GM18517 (cell line): ENCODE measurements around the gene PSIP1.
"Not testable (repeated sequence)": the region's sequence is repeated elsewhere in the genome, so short reads cannot be mapped to it uniquely, and the experiment has no call there.

Experiments
- ATAC-seq: cut with Tn5 transposase; IDR thresholded peaks from one replicate; pipeline ENCODE4 v1.9.1; 2021; ENCODE audit warnings: mild to moderate bottlenecking, moderate library complexity; ENCODE audit not compliant: unreplicated experiment

PSIP1 gene

DNA sequence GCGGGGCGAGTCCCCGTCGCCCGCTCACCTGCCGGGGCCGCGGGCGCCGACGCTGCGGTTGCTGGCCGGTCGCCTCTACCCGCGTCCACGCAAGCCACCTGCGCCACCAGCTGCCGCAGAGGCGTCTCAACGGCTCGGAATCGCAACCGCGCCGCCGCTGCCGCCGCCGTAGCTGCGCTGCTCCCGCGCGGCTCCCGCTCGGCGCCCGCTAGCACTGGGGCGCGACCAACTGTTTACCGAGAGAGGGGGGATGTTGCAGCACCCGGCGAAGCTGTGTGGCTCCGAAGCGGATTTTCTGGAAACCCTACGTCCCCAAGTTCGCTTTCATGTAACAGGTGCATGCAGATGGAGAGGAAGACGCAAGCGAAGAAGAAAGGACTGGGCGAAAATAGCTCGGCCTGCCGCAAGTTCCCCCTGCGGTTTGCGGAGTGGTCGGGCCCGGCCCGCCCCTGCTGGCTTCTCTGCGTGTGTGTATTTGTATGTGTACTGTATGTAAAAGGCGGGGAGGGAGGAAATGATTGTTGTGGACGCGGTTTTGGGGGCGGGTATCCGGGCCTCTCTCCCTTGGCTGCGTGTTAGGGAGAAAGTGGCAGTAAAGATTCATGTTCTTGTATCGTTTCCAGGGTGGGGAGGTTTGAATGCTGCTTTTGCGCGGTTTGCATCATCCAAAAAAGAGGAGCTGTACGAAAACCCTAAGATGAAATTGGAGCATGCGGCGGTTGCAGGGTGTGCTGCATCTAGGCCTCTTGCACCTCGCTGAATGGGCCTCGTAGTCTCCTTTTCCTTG, at the start of gene PSIP1:
TSS of gene PSIP1 (minus strand) at position 182 of the 787 bp plus-strand sequence. CDS start 782 bp downstream, outside the sequence.
- ATAC-seq: peak; percentile 81

DNA sequence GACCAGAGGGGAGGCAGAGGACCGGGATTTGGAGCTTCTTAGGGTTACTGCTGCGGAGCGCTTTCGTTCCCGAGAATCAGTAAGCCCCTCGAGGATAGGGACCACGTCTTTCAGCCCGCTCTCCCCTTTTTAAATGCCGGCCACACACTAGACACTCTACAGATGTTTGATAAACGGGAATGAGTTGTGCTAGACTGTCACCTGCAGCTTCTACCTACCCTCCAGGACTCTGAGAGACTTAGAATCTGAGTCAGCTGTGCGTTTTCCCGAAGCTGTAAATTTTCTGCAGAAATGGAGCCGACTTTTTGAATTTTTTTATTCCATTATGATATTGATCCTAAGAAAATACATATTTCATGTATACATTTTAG, 42.7 kb upstream of the PSIP1 start:
- peak; percentile 27 for ATAC-seq

DNA sequence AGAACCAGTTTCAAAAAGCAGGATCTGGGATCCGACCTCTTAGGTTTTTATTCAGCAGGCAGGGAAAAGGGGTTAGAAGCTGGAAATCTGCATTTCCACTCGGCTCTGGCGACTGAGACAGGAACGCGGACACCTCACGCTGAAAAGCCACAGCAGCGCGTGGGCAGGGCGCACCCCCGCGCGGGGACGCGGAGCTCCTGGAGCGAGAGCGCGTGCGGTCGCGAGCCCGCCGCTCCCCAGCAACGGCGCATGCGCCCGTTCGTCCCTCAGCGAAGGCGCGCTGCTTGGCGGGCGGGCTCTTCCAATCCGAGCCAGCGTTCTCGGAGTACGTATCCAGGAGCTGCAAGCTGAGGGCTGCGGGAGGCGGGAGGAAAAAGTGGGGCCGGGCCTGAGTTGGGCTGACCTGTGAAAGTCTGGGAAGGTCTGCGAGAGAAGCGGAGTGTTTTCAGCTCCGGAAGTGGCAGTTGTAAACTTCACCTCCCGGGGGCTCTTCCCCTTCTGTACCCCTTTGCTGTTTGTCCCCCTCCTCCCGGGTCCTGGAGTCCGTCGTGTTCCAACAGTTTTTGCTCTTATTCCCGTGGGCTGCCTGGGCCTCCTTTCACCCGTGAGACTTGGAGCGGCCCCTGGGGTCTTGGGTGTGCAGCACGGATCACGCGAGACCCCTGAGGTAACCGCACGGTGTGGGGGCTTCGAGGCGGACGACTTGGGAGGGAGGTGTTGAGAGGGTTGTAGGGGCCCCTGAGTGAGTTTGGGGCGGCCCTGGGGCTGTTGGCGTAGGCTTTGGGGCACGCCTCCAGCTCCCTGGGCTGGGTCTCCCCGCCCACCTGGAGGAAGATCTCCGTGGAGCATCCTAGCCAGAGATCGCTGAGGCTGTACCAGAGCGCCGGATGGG, 42.1 kb upstream of the PSIP1 start, which contains the start of gene CCDC171:
TSS of gene CCDC171 (plus strand) at position 408 of the 892 bp plus-strand sequence. CDS start 11,046 bp downstream, outside the sequence.
- peak; percentile 65 for ATAC-seq

DNA sequence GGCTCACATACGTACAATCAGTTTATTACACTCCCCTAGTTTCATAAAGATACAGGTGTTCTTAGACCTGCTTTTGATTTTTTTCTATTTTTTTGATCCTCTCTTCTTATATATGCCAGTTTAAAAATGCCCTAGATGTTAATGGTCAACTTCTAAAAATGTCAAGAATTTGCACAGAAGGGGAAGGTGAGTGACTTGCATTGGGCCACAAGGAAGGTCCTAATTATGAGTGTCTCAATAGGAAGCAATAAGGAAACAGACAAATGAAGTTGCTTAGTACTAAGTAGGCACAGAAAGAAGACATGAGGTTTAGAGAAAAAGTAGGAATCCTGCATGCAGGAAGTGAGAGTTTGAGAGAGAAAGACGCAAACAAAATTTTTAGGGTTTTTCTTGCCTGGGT, 38.8 kb upstream of the PSIP1 start:
- ATAC-seq: no peak

DNA sequence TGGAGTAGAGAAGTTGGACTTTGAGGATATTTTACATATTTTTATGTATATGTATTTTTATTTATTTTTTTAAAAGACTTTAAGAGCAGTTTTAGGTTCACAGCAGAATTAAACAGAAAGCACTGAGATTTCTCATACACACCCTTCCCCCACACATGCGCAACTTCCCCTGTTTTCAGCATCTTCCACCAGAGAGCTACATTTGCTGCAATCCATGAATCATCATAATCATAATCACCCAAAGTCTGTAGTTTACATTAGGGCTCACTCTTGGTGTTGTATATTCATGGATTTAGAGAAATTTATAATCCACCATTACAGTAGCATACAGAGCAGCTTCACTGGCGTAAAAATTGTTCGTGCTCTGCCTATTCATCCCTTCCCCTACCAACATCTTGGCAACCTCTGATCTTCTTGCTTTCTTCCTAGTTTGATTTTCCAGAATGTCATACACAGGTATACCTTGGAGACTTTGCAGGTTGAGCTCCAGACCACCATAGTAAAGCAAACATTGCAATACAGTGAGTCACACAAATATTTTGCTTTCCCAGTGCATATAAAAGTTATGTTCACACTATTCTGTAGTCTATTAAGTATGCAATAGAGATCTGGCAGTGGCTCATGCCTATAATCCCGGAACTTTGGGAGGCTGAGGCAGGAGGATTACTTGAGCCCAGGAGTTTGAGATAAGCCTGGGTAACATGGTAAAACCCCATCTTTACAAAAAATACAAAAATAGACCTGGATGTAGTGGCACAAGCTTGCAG, 32.5 kb upstream of the PSIP1 start:
- no peak for ATAC-seq

DNA sequence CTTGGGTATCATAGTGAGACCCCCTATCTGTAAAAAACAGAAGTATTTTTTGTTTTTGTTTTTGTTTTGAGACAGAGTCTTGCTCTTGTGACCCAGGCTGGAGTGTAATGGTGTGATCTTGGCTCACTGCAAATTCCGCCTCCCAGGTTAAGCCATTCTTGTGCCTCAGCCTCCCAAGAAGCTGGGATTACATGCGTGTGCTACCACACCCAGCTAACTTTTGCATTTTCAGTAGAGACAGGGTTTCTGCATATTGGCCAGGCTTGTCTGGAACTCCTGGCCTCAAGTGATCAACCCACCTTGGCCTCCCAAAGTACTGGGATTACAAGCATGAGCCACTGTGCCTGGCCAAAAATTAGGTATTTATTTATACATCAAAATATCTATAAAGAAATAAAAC, 31.9 kb upstream of the PSIP1 start:
- ATAC-seq: no peak

DNA sequence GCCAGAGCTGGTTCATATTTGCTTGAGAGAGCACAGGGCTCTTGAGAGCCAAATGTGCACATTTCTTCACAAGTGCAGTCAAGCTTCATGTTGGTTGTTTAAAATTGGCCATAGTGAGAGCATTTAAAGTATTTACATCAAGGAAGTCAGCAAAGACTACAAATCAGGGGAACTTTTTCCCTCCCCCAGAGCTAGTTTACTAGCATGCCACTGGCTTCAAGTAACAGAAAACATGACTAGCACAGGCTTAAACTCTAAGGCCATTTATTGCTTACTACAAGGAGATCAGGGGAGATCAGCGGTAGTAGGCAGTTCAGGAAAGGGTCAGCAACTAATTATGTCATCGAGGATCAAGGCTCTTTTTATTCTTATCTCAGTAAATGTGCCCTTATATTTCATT, 31.1 kb upstream of the PSIP1 start:
- ATAC-seq: no peak

DNA sequence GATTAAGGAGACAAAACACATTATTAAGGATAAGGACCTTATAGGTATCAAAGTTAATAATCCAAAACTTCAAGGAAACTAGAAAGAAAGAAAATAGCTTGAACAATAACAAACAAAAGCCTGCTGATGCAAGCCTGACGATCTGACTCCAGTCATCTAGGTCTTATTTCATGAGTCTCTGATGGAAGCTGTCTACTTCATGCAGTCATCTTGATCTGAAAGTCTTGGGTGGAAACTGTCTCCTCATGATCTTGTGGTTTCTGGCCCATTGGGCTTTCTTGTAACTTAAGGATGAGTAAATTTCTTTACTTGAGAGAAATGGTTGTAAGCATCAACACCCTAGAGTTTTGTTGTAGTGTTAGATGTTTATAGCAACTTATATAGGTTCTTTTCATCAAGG, 20.6 kb upstream of the PSIP1 start:
- ATAC-seq: no peak

DNA sequence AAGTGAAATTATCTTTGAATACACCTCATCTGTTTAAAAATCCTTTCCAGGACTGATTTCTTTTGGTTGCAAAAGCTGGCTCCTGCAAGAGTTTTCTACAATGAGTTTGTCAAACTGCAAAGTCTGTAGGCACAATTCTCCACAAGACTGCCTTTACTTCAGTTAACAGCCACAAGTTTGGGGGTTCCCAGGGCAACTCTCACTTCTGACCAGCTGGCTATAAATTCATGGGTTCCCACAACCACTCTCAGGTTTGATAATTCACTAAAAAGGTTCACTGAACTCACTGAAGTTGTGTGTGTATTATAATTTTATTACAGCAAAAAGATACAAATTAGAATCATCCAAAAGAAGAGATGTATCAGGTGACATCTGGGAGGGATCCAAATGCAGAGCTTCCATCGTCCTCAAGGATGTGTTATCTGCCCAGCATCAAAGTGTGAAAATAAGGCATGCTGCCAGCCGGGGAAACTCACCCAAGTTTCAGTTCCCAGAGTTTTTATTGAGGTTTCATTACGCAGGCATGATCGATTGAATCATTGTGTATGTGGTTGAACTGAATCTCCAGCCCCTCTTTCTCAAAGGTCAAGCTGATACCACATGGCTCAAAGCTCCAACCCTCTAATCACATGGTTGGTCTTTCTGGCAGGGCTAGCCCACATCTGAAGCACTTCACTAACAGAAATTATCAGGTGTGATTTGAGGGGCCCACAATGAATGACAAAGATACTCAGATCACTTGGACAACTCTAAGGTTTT, 19.0 kb upstream of the PSIP1 start:
- peak; percentile 88 for ATAC-seq

DNA sequence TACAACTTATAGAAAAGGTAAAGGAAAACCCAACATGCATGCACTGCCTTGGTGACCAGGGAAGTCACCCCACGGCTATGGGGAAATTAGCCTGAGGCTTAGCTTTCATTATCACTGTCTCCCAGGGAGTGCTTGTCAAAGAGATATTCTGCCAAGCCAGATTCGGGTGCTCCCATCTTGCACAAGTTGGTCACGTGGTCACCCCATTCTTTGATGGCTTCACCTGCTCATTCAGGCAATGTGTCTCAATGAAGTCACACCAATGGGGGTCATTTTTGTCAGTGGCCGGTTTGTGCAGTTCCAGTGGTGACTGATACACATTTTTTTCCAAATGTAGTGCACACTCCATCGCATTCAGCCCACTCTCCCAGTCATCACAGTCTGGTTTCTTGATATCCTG, 16.3 kb upstream of the PSIP1 start:
- not testable (repeated sequence) for ATAC-seq

DNA sequence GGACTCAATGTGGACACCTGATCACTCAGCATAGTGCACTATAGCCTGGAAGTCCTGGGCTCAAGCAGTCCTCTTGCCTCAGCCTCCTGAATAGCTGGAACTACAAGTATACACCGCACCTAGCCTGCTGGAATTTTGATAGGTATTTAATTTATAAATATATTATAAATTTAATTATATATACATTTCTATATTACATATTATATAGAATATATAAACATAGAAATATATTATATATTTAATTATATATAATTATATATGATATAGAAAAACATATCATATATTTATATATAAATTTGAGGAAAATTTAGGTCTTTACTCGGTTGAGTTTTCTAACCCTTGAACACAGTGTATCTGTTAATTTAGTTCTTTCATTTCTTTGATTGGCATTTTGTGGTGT, 15.2 kb upstream of the PSIP1 start:
- ATAC-seq: no peak

DNA sequence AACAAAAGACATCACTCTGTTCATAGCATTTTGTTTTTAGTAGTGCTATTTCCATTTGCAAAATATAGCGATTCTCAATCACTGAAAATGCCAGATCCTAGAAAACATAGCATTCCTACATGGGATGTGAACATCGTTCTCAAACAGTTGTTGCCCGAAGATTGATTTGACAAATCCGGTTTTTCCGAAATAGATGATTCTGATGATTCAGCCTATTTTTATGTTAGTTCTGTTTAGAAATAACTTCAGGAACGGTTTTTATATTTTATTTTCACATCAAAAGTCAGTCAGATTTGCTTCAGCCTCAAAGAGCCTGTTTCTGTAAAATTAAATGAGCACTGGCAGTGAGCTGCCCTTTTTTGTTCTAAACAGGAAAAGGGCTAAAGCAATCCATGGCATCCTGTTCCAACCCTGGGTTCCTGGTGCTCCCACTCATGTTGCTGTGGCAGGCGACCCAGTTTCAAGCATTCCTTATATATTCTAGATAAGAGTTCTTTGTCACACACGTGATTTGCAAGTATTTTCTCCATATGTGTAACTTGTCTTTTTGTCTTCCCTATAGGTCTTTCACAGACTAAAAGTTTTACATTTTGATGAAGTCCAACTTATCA, 14.2 kb upstream of the PSIP1 start:
- ATAC-seq: no peak

DNA sequence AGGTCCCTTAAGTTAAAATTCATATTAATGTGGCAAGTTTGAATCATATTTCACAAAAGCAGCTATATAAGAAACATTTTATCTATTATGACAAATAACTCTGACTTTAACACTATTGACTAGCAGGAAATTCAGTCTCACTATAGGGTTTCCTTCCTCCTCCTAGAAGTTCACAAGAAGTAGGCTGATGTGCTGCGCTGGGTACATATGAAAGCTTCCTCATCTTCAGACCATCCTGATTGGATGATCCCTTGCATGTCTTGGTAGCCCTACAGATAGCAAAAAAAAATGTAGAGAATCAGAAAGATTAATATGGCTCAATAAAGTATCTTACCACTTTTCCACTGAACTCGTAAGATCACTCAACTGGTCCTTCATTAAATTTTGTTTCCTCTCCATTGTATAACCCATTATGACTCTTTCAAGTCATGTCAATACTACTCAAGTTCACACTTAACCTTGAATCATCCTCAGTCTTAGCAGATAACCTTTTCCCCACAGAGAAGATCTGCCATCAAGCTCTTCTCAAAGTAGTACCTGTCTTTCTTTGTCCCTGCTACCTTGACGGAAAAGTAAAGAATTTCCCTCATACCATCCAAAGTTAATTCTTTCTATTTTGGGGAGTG, 11.5 kb upstream of the PSIP1 start:
- no peak for ATAC-seq

DNA sequence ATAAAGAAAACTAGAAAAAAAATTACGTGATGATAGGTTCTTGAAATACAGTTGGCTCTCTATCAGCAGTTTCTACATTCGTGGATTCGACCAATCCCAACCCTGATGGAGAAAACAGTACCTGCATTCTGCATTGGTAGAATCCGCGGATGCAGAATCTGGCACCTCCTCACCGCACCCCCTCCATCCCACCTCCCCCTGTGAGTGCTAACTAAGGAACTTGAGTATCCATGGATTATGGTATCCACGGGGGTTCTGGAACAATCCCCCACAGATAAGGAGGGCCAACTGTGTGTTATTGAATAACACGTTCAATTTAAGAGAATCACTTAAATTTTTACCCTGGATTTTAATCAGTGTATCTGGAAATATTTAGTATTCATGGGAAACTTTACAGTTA, 10.5 kb upstream of the PSIP1 start:
- ATAC-seq: no peak

DNA sequence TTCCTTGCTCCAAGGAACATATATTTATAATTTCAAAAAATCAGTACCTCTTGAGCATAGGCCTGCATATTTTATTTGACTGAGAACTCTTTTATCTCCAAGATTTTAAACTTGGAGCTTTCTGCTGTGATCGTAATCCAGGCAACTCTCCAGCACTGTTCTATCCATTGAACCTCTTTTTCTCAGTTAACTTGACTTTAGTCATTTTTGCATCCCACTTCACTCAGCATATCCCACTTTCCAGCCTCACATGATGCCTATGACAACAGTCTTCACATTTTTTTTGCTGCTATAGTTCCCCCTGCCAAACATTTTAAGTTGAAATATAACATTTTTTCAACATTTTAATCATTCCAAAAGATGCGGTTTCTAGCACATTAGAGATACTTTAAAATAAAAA, 9.1 kb upstream of the PSIP1 start:
- no peak for ATAC-seq

DNA sequence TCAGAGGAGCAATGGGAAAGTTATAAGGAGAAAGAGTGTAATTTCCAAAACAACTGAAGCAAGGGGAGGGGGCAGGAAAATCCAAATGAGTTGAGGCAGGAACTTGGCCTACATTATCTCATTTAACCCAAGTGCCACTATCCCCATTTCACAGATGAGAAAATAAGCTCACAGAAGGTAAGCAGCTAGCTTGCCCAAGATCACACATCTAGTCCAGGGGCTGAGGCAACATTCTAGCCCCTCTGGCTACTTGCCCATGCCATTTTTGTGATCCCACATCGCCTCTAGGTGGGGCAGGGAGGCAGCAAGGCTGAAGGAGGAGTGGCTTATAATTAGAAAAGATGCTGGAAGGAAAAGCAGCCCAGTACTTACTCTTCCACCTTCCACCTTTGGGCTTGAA, 2.6 kb upstream of the PSIP1 start:
- ATAC-seq: no peak

DNA sequence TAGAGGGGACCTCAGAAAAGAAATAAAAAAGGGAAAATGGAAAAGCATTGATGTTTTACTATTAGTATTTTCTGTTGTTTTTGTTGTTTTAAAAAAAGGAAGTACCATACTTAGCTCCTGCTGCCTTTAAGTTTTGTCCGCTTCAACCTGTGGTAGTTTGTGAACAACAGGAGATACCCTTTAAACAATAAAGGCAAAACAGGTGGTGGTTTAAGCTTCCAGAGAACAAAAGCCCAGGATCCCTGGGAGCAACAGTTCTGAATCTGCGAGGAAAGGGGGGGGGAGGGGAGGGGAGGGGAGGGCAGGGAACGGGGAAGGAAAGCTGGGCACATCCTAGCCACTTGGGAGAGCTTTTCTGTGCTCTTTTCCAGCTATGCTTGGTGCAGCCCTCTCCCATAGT, 2.1 kb upstream of the PSIP1 start:
- ATAC-seq: no peak

DNA sequence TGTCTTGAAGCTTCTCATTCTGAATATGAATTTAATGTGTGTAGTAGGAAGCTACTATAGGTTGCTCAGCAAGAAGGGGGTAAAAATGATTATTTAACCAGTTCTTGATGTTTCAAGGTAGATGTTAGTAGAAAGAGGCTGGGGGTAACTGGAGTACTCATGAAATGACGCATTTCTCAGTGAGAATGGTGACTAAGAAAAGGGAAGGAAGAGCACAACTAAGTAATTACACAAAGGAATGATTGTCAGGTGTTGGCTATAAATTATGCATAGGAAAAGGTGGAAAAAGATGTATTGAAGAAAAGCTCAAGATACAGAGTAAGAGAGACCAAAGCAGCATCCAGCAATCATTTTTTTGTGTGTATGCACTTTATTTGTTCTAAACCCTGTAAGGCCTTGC, 1.4 kb upstream of the PSIP1 start:
- ATAC-seq: no peak

DNA sequence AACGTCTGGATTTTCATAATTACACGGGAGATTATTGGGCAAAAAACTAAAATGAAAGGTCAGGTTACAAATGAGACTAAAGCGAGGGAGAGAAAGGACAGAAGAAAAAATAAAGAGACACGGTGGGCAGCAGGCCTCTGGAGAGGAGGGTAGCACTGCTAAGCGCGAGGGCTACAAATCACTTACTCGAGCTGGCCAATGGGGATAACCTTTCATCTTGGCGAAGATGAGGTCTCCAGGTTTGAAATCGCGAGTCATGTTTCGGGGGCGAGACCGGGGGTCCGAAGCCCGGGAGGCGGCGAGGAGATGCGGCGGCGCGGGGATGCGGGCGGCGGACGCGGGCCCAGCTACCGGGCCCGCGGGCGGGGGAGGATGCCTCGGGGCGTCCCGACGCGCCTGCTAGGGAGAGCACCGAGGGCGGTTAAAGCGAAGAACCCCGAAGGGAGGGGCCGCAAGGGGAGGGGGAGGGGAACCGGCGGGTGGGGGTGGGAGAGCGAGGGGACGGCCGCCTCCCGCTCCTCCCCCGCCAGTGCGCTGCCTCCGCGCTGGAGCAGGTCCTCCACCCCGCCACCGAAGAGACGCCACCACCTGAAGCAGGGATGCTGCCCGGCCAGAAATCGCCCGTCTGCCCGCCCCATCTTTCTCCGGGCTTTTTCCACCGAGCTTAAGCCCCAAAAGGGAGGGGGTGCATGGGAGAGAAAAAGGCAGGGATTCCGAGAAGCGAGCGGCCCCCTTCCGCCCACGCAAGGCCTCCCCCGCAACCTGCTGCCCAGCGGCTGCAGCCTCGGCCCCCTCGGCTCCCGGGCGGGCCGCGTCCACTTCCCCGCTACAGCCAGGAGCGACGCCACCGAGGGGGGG, 610 bp downstream of the PSIP1 start:
- ATAC-seq: peak; percentile 28
